Measurements from ENCODE around the gene SLC9A8. TPM values are rescaled to one million over a fixed set of nuclear protein-coding genes. Genes with fewer than 3 reads are reported as not detected.

Gene SLC9A8
- total and polyA plus RNA-seq, 9 of the 15 experiments (the other 6 are each of a cell fraction or from before 2014, with no cell fraction given): 0.56 to 9.7 (median 5.0) TPM

- no peak for TF ChIP-seq ZC3H4 (CRISPR knock-in tag; IDR thresholded peaks at IDR 0.05; ENCODE audit: borderline replicate concordance)
- TF ChIP-seq FOXM1 (IDR thresholded peaks at IDR 0.05; ENCODE audit: low read depth): no peak
- no peak for TF ChIP-seq FOXM1 (CRISPR knock-in tag; IDR thresholded peaks at IDR 0.05; ENCODE audit: low read depth)
- no peak for TF ChIP-seq KLF1 (tag; IDR thresholded peaks at IDR 0.05)
- TF ChIP-seq ZEB2 (IDR thresholded peaks at IDR 0.05): no peak
- no peak for TF ChIP-seq AFF4 (CRISPR knock-in tag; IDR thresholded peaks at IDR 0.05)
- TF ChIP-seq MAZ (CRISPR knock-in tag; conservative IDR thresholded peaks at IDR 0.05 in 1 of 2, IDR thresholded peaks at IDR 0.05 in 1 of 2): no peak
Observed at GRCh38 chr20:49851231-49851705, 38.6 kb downstream of the SLC9A8 start (continued).

DNA sequence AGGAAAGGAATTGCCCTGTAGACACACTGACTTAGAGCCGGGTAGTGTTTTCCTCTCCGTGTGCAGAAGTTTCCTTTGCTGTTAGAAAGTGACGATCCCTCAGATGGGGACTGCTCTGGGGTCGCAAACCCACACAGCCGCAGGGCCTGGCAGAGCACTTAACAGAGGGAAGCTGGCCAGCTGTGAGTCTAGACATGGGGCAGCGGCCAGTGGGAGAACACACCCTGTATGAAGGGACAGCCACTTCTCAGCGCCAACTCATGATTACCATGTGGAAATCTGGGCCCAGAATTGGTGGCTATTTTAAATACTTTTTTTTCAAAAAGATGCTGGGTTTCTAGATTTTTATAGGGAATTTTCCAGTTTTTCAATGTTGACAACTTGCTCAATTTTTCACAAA lies 39.4 kb downstream of the SLC9A8 start:
- Histone ChIP-seq H2AFZ (ENCODE audit: low read depth, low read length) (no peak overlapping the region), H3K9me3 (replicated peaks; ENCODE audit: control insufficient read depth, insufficient read depth, low read depth, low read length) (no peaks in the 10 kb centered on the region), H4K20me1 (replicated peaks; ENCODE audit: control insufficient read depth, insufficient read depth, low read length) (no peaks in the 10 kb centered on the region), H3K9ac (ENCODE audit: insufficient read depth in 1 of 2, low read depth in 2 of 2, low read length in 2 of 2) (no peak overlapping the region), H3K27ac (ENCODE audit: extremely low read depth, low read depth, low read length) (no peak overlapping the region), H3K4me1 (replicated peaks in 1 of 2; ENCODE audit: control insufficient read depth in 2 of 2, insufficient read depth in 2 of 2, low read length in 2 of 2) (peaks cover 4 to 5% of the 10 kb centered on the region in 2 experiments; a peak in 2 of 5 replicates), H3K27me3 (ENCODE audit: control insufficient read depth in 2 of 2, insufficient read depth in 2 of 2, low read length in 2 of 2) (no peaks in the 10 kb centered on the region), H3K9me1 (ENCODE audit: control insufficient read depth, insufficient read depth, low read length) (no peaks in the 10 kb centered on the region), H3K4me2 (ENCODE audit: insufficient read depth, low read length) (no peak overlapping the region), H3K36me3 (ENCODE audit: control insufficient read depth, insufficient read depth, low read length) (peaks cover 71% of the 10 kb centered on the region; the same call in 2 of the 3 replicates), H3K4me3 (no peak overlapping the region), H3K79me2 (ENCODE audit: control insufficient read depth, insufficient read depth, low read length) (no peaks in the 10 kb centered on the region)
- intact Hi-C loops (cut with micrococcal nuclease): no loop called here
- no peak for ATAC-seq
- FAIRE-seq: no peak
- CTCF ChIA-PET (ENCODE audit: low intra/inter-chr PET ratio): interaction anchor here (0.8 kb wide), 1 partner anchor 239 kb away, joined by 3 read pairs; no protein-coding TSS in a partner anchor
- 76% methylated on average over 6 of the region's 7 CpGs for WGBS (ENCODE audit: insufficient coverage, low coverage, missing lambda C conversion rate)
- no TSS peak for BruUV-seq (replicated peaks)
- in situ Hi-C loops (cut with MboI): no loop called here
- DNase-seq (ENCODE audit: extremely low read depth in 1 of 4, low spot score in 3 of 4): no peak
- POLR2A ChIA-PET: interaction anchor here (0.6 kb wide), 1 partner anchor 60 kb away, joined by 3 read pairs; no protein-coding TSS in a partner anchor
- no peak for TF ChIP-seq ZBTB17 (CRISPR knock-in tag; IDR thresholded peaks at IDR 0.05)
- no peak for TF ChIP-seq DNMT1 (IDR thresholded peaks at IDR 0.05)
- TF ChIP-seq, protein P1, sequence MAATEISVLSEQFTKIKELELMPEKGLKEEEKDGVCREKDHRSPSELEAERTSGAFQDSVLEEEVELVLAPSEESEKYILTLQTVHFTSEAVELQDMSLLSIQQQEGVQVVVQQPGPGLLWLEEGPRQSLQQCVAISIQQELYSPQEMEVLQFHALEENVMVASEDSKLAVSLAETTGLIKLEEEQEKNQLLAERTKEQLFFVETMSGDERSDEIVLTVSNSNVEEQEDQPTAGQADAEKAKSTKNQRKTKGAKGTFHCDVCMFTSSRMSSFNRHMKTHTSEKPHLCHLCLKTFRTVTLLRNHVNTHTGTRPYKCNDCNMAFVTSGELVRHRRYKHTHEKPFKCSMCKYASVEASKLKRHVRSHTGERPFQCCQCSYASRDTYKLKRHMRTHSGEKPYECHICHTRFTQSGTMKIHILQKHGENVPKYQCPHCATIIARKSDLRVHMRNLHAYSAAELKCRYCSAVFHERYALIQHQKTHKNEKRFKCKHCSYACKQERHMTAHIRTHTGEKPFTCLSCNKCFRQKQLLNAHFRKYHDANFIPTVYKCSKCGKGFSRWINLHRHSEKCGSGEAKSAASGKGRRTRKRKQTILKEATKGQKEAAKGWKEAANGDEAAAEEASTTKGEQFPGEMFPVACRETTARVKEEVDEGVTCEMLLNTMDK (IDR thresholded peaks at IDR 0.05; ENCODE audit: borderline replicate concordance, insufficient read depth, low read depth, low read length, poor library complexity, severe bottlenecking): no peak

Data from K562 (cell line).